GM19395 (cell line): ENCODE data around the gene PSG1.
"Not testable (repeated sequence)": the region's sequence is repeated elsewhere in the genome, so short reads cannot be mapped to it uniquely, and the experiment has no call there.

ENCODE experiments used
- ATAC-seq: cut with Tn5 transposase; IDR thresholded peaks from one replicate; pipeline ENCODE4 v1.9.1; 2021; ENCODE audit warnings: mild to moderate bottlenecking, moderate library complexity; ENCODE audit not compliant: unreplicated experiment

The PSG1 gene

DNA sequence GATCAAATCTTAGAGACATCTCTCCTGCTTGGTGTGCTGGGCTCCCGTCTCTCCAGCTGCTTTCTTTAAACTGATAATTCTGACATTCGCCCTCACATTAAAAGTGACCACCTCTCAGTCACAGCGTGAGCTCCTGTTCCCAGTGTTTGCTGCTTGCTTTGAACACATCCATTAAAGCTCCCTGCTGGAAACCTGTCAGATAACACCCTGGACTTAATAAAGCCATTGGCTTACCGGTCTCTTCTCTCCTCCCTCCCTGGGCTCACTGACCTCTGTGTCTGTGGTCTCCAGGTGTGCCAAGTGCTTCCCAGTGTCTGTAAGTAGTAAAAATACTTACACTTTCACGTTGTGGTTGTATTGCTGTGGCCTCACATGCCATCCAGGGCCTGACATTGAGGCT lies 2.5 kb upstream of the PSG1 start:
- not testable (repeated sequence) for ATAC-seq

DNA sequence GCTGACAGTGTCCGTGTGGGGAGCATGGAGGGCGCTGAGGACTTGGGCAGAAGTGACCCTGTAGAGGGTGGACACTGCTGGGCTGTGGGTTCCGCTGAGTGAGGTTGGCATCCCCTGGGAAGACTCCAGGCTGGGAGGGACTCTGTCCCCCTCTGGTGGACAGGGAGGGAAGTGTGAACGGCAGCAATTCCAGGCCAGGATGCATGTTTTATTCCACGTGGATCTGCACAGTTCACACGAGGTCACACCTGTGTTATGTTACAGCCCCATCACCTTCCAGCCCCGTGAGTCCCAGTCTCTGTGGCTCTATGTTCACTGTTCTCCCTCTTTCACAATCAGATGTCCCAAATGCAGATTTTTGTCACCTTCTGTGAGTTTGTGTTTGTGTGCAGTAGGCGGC lies 1.8 kb upstream of the PSG1 start:
- ATAC-seq: not testable (repeated sequence)

DNA sequence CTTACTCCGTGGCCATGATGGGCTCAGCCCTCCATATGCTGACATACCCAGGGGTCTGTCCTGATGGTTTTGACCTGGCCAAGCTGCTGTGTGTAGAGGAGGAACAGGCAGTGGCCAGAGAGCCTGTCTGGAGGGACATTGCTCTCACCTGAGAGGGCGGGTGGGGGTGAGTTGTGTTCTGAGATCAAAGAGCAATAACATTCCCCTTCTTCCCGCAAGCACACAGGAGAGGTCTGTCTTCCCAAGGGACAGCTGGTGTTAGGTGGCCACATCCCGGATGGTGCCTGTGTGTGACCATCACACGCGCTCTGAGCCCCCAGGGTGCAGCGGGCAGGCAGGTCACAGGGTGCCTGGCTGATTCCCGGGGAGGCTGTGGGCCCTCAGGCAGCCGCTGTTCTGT lies 1.1 kb upstream of the PSG1 start:
- ATAC-seq: not testable (repeated sequence)

DNA sequence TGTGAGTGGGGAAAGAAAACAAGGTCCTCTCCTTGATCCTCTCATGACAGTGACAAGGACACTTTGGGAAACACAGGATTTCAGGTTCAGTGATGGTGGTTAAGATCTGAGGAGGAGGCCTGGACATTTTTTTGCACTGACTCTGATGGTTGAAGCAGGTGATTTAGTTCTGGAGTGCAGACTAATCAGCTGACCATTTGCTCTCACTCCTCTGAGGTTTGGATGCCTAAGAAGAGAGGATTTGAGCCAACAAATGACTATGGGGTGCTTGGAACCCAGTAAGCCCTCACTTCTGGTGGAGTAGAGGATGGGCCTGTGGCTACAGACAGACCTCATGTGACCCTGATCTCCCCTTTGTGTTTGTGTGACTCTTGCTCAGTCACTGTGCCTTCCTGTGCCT lies 2.9 kb downstream of the PSG1 start:
- ATAC-seq: not testable (repeated sequence)

DNA sequence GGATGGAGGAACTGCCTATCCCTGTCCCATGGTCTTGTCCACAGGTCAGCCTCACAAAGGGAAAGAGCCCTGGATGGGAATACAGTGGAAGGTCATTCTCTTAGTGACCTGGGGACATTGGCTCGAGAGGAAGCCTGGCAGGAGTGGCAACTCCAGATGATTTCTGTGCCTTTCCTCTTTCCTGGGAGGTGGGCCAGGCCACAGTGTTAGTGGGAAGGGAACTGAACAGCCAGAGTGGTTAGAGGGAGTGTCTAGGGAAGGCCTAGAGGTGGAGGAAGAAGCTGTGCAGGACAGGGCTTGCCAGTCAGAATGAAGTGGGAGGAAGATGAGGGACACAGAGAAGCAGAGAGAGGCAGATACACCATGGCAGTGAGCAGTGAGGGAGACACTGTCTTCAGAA lies 3.6 kb downstream of the PSG1 start:
- not testable (repeated sequence) for ATAC-seq

DNA sequence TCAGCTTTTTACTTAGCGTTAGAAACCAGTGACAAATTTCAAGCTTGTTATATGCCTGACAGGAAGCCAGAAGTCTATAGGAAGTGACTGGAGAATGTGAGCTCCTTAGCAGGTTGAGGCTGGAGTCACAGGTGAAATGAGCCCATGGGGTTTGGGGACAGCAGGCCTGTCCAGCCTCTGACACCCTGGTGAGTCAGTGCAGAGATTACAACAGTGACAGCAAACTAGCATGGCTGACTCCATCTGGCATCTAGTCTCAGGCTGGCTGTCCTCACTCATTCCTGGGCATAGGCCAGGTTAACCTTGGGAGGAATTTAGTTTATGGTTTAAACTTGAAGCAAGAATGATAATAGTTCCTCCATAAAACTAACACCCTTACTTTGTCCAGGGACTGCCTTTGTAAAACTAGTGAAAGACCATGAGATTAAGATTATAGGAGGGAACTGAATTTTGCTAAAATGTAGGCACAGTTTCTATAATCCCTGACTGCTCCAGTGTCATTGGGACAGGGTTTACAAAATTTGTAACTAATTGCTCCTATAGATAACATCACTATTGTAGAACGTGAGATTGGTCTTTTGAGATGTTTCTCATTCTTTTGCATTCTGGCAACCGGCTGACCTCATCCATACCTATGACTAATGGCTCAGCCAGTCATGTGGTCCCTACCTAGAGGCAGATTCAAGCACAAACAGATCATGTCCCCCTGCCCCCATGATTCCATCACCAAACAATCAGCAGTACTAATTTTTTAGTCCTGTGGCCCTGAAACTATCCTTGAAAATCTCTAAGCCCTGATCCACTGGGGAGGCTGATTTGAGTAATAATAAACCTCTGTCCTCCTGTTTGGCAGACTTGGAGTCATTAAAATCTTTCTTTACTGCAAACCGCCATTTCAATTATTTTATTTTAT lies 4.4 kb downstream of the PSG1 start:
- not testable (repeated sequence) for ATAC-seq

DNA sequence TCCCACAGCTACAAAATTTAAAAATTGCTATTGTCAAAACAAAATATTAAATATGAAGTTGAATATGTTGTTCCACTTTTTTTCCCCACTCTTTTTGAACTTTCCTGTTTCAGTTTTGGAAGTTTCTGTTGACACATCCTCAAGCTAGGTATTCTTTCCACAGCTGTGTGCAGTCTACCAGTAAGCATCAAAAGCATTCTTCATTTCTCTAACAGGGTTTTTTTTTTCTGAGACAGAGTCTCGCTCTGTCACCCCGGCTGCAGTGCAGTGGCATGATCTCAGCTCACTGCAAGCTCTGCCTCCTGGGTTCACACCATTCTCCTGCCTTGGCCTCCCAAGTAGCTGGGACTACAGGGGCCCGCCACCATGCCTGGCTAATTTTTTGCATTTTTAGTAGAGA lies 5.4 kb downstream of the PSG1 start:
- not testable (repeated sequence) for ATAC-seq

DNA sequence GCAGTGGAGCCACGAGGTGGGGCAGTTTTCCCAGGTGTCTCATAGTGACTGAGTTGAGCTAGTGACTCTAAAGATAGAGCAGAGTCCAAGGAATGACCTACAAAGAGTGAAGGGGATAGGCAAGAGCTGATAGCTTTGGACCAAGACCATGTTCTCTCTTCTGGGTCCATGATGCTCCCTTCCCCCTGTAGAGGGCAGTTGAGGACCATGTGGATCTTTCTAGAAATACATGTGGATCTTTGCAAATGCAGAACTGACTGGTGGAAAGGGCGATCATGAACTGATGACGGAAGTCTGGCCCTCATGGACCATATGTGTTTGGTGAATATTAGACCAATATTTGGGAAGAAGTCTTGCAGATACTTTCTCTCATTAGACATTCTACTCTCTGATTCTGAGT lies 6.9 kb downstream of the PSG1 start:
- no peak for ATAC-seq

DNA sequence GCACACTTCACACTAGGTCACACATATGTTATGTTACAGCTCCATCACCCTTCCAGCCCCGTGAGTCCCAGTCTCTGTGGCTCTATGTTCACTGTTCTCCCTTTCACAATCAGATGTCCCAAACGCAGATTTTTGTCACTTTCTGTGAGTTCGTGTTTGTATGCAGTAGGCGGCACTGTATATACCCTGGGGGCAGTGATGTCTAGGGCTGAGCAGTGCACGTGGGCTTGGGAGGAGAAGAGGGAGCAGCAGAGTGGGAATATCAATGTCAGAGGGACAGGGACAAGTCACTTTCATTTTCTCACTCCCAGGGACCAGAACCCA lies 22.0 kb downstream of the PSG1 start:
- no peak for ATAC-seq

DNA sequence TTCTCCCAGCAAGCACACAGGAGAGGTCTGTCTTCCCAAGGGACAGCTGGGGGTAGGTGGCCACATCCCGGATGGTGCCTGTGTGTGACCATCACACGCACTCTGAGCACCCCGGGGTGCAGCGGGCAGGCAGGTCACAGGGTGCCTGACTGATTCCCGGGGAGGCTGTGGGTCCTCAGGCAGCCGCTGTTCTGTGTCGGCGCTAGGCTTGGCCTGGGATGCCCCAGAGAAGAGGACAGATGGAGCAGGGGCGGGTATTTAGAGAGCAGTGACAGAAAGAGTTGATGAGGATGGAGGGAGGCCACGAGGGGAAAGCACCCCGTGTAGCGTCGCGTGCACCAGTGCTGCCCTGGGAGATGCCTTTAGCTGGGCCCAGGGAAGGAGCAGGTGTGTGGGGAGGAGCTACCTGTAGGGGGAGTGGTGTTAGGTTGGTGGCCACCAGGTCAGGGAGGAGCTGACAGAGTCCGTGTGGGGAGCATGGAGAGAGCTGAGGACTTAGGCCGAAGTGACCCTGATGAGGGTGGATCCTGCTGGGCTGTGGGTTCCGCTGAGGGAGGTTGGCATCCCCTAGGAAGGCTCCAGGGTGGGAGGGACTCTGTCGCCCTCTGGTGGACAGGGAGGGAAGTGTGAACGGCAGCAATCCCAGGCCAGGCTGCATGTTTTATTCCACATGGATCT lies 22.5 kb downstream of the PSG1 start:
- ATAC-seq: not testable (repeated sequence)

DNA sequence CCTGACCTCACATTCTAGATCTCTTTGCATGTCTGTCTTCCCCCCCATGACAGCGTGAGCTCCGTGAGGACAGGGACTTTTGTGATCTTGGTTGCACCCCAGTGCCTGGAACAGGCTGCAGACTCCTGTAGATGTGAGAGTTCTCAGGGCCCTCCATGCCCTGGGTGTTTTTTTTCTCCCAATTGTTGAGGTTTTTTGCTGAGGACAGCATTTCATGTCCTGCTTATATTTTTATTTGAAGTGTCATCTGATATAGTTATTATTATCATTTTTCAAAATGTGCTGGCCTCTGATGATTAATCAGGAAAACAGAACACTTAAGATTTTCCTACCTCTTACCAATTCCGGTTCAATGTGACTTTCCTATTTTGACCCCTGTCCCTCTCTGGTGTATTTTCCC lies 24.8 kb downstream of the PSG1 start:
- not testable (repeated sequence) for ATAC-seq

DNA sequence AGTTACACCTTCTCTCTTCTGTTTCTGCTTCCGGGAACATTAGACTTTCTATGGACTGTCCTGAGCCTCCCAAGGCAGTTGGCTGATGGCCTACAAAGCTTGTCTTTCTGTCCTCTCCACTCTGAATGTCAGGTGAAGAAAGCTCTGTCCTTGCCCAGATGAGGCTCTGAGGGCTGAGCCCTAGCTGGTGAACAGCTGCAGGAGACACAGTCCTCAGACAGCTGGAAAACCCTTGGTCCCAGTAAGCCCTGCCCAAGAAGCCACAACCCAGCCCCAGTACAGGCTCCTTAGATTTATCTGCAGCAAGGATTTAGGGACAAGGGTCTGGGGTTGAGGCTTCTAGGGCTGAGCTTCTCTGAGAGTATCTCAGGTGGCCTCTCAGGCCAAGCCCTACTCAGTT lies 26.3 kb downstream of the PSG1 start:
- ATAC-seq: not testable (repeated sequence)

DNA sequence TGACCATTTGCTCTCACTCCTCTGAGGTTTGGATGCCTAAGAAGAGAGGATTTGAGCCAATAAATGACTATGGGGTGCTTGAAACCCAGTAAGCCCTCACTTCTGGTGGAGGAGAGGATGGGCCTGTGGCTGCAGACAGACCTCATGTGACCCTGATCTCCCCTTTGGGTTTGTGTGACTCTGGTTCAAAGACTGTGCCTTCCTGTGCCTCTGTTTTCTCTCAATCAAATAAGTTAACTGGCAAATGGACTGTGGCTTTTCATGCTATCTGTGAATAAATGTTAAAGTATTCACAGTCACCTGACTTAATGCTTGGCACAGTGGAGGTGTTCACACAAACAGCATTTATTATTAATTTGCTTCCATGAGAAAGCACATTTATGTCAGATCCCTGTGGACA lies 26.7 kb downstream of the PSG1 start:
- ATAC-seq: not testable (repeated sequence)

DNA sequence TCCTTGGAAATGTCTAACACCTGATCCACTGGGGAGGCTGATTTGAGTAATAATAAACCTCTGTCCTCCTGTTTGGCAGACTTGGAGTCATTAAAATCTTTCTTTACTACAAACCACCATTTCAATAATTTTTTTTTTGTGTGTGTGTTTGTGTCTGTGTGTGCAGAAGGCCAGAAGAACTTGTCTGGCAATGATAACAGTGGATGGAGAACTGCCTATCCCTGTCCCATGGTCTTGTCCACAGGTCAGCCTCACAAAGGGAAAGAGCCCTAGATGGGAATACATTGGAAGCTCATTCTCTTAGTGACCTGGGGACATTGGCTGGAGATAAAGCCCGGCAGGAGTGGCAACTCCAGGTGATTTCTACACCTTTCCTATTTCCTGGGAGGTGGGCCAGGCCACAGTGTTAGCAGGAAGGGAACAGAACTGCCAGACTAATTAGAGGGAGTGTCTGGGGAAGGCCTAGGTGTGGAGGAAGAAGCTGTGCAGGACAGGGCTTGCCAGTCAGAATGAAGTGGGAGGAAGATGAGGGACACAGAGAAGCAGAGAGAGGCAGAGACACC lies 27.7 kb downstream of the PSG1 start:
- ATAC-seq: not testable (repeated sequence)

DNA sequence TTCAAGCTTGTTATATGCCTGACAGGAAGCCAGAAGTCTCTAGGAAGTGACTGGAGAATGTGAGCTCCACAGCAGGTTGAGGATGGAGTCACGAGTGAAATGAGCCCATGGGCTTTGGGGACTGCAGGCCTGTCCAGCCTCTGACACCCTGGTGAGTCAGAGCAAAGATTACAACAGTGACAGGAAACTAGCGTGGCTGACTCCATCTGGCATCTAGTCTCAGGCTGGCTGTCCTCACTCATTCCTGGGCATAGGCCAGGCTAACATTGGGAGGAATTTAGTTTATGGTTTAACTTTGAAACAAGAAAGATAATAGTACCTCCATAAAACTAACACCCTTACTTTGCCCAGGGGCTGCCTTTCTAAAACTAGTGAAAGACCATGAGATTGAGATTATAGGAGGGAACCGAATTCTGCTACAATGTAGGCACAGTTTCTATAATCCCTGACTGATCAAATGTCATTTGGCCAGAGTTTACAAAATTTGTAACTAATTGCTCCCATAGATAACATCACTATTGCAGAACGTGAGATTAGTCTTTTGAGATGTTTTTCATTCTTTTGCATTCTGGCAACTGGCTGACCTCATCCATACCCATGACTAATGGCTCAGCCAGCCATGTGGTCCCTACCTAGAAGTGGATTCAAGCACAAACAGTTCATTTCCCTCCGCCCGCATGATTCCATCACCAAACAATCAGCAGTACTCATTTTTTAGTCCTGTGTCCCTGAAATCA lies 28.4 kb downstream of the PSG1 start:
- ATAC-seq: no peak

DNA sequence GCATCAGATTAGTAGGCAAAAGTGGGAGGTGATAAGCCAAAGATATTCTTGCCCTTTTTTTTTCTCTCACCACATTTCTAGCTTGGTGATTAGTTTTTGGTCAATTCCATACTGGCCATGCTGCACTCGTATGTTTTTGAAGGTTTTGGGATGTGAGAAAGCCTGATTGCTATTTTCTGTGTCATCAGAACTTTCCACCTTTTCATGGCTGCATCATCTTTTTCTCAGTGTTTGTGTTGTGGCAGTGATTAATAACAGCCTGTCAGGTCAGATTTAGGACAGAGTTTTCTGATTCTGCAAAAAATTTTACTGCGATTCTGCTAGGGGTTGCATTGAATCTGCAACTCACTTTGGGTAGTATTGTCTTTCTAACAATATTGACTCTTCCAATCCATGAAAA lies 32.9 kb downstream of the PSG1 start:
- ATAC-seq: no peak

DNA sequence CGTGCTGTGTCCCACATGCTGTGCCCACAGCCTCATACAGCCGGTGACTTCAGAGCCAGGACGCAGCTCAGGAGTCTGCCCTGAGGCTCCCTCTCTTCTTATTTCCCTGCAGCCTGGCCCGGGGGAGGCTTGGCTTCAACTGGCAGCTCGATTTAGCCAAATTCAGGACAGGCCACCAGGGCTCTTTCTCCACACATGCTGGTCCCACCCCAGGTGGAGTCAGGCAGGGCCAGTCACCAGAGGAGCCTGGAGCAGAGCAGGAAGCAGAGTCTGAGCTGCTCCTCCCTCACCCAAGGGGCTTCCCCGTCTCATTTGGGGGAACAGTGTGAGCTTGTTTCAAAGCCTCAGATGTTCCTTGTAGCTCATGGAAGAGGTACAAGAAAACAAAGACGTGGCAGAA lies 35.9 kb downstream of the PSG1 start:
- not testable (repeated sequence) for ATAC-seq

DNA sequence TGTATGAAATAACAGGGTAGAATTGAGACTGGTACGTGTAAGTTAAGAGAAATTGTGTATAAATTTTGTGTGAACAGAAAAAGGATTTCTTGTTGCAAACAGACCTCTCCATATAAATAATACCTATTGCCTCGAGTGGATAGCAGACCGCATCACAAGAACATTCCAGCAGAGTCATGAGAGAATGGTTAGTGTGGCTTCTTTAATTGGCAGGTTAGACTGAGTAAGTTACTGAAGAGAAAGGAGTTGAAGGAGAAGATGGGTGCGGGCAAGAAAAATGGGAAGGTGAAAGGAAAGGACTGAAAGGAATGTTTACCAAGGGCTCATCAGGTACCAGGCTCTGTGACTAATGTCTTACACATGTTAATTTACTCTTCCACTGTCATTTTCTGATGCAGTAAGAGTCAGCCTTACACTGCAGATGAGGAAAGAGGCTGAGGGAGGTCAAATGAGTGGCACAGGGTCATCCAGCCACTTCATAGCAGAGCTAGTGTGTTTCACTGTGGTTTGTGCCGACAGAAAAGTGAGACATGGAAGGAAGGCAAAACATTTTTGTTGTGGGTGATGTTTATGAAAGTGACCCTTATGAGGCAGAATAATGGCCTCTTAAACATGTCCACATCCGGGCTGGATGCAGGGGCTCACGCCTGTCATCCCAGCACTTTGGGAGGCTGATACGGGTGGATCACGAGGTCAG lies 46.6 kb downstream of the PSG1 start:
- ATAC-seq: not testable (repeated sequence)

DNA sequence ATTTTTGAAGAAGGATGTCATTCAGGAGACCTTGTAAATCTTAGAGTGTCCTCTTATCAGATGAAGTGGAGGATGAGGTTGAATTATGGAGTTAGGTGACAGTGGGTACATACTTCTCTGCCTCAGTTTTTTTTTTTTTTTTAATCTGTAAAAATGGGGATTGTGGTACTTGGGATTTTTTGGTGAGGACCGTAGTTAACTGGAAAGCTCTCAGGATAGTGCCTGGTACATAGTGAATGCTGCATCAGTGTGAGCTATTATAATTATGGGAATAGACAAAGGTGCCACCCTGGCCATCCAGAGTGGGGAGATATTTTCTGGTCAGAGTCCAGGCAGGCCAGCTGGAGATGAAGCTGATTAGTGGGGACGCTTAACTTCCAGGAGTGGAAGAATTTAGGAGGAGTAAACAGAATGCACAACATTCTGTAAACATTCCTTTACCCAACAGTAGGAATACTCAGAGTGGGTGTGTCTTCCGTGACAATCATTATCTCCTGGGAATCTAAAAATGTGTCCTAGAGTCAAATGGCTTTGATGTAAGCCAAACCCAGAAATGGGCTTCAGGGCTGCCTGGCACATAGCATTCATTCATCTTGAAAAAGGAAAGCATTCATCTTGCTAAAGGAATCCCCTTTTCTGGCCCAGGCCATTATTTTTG lies 47.4 kb downstream of the PSG1 start:
- ATAC-seq: not testable (repeated sequence)
